Nucleus accumbens (tissue), 56 donors: ENCODE measurements around the gene AMOTL1.
"Not testable (repeated sequence)": the region's sequence is repeated elsewhere in the genome, so short reads cannot be mapped to it uniquely, and the experiment has no call there.

ENCODE experiments used
- DNase-seq, 56 donors: peaks; one replicate each; lab custom pipeline; 2025; lab: John Stamatoyannopoulos, UW

Gene AMOTL1

DNA sequence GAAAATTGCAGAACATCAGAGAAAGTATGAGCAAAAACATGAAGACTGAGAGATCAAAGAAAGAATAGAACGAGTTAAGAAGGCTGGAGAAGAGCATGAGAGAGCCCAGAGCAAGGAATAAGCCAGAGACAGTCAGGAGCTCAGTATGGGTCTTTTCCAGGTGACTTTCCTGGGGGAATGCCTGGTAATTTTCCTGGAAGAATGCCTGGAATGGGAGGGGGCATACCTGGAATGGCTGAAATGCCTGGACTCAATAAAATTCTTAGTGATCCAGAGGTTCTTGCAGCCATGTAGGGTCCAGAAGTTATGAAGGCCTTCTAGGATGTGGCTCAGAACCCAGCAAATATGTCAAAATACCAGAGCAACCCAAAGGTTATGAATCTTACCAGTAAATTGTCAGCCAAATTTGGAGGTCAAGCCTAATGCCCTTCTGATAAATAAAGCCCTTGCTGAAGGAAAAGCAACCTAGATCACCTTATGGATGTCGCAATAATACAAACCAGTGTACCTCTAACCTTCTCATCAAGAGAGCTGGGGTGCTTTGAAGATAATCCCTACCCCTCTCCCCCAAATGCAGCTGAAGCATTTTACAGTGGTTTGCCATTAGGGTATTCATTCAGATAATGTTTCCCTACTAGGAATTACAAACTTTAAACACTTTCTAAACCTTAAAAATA lies 145.7 kb downstream of the AMOTL1 start:
- not testable (repeated sequence) for DNase-seq

- DNase-seq: no peak
These were observed 152.2 kb downstream of the AMOTL1 start for GRCh38 chr11:94920311-94920710.

- peak in 19 of 56 donors; percentile 4 to 40 (median 18) for DNase-seq
These were observed 154.3 kb downstream of the AMOTL1 start for GRCh38 chr11:94922321-94923003.

- no peak for DNase-seq
These were observed 154.8 kb downstream of the AMOTL1 start for GRCh38 chr11:94923004-94923334.

DNA sequence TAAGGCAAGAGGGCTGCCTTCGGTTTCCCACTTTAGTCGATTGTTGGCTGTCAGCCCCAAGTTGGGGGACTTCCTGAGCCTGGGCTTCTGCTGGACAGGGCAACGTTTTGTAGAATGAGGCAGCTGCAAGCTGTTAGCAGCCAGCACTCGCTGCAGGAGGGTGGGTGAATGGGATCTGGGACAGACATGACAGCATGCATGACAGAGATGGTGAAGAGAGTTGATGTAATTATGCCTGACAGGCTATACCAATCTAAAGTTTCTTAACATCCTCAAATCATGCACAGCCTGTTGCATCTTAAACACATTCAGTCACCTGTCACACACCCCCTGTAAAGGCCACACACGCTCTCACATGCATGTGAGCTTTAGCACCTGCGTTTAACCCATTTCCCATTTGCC lies 156.0 kb downstream of the AMOTL1 start:
- no peak for DNase-seq

- no peak for DNase-seq
These were observed 156.5 kb downstream of the AMOTL1 start for GRCh38 chr11:94924612-94925011.

- DNase-seq: no peak
These were observed 157.5 kb downstream of the AMOTL1 start for GRCh38 chr11:94925422-94926270.

GRCh38 chr11:94926271-94926625 lies 158.1 kb downstream of the AMOTL1 start:
- no peak for DNase-seq
